NT2/D1 (cell line): ENCODE measurements around the gene PRKN.

ENCODE experiments used
- SUZ12 ChIP-seq: IDR thresholded peaks from 2 replicates; pipeline ENCODE4 v1.6.1; 2011; ENCODE audit not compliant: insufficient read length, insufficient read depth; ENCODE audit errors: extremely low read depth
- YY1 ChIP-seq: IDR thresholded peaks from 2 replicates; pipeline ENCODE4 v1.6.1; 2011; ENCODE audit not compliant: insufficient read length, insufficient read depth
- ZNF274 ChIP-seq: IDR thresholded peaks from 2 replicates; pipeline ENCODE4 v1.6.1; 2011; ENCODE audit warnings: mild to moderate bottlenecking, low read depth, low read length

GRCh38 chr6:162546905-162547304 is 180.7 kb downstream of the PRKN start:
- TF ChIP-seq ZNF274, result no peak
- TF ChIP-seq SUZ12, result no peak
- TF ChIP-seq YY1, result no peak
